Measurements from ENCODE around the gene CALHM2.

The CALHM2 gene

DNA sequence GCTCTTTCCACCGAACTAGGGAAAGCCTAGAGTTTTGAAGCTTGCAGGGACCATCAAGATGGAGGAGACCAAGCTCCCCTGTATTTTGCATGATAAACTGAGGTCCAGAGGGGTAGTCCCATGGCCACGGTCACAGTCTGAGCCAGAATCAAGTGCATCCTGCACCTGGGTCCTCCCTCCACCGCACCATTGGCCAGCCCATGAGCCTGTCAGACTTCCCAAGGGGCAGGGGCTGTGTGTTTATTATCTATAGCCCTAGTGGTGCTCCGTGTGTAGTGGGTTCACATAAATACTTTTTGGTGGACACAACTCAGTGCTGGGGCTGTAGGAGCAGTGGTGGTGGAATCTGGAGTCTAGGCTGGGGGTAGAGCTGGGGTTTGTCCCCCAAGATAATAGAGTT, 23.3 kb upstream of the CALHM2 start:
- no peak for DNase-seq

DNA sequence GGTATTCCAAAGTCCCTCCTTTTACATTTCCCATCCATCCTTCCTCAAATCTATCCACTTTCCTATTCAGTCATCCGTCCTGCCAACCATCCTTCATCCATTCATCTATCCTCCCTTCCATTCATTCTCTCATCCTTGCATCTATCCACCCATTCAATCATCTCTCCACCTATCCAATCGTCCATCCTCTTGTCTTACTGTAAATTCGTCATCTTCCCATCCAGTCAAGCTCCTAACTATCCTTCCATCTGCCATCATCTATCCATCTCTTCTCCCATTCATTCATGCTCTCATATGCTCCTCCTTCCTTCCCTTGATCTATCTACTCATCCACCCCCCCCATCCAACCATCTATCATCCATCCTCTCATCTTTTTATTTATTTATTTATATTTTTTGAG, 21.9 kb upstream of the CALHM2 start:
- DNase-seq, result no peak

GRCh38 chr10:103473261-103473671, 21.1 kb upstream of the CALHM2 start:
- no peak for DNase-seq

DNA sequence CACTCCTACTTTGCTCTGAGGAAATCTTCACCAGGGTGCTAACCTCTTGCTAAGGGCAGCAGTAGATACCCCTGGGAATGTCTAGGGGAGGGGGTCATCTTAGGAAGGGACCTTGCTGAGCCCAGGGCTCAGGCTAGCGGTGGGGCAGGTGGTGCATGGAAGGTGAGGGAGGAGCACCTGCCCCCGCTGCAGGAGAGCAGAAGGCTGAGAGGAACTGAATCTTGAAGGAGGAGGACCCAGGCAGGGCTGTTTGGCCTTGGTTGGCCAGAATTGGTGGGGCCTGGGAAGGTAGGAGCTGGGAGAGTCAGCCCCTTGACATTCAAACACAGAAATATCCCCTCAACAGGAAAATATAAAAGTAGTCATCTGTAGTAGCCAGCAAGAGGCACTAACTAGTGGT, 19.8 kb upstream of the CALHM2 start:
- no peak for DNase-seq

GRCh38 chr10:103470761-103471653, 18.8 kb upstream of the CALHM2 start:
- DNase-seq, result no peak

DNA sequence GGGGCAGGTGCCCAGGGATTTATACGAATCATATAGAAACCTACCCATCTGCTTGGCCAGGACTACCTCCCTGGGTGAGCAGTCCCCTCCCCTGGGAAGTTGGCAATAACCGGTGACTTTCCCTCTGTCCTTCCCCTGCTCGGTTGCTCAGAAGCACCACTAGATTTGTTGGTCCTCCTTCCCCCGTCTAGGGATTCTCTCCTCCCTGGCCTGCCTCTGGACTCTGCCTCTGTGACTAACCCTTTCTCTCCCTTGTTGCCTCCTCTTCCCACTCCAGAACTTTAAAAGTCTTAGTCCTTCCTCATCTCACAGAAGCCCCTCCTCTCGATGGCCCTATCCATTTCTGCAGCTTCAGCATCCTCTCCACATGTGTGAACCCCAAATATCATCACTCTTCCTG, 17.0 kb upstream of the CALHM2 start:
- no peak for DNase-seq

- DNase-seq, result no peak
Observed at GRCh38 chr10:103467406-103467805, 15.2 kb upstream of the CALHM2 start.

GRCh38 chr10:103466734-103467133, 14.6 kb upstream of the CALHM2 start:
- DNase-seq, result no peak

GRCh38 chr10:103465411-103466179, 13.4 kb upstream of the CALHM2 start:
- DNase-seq, result no peak

GRCh38 chr10:103463499-103463898, 11.3 kb upstream of the CALHM2 start:
- no peak for DNase-seq

GRCh38 chr10:103459615-103460014, 7.4 kb upstream of the CALHM2 start:
- no peak for DNase-seq

DNA sequence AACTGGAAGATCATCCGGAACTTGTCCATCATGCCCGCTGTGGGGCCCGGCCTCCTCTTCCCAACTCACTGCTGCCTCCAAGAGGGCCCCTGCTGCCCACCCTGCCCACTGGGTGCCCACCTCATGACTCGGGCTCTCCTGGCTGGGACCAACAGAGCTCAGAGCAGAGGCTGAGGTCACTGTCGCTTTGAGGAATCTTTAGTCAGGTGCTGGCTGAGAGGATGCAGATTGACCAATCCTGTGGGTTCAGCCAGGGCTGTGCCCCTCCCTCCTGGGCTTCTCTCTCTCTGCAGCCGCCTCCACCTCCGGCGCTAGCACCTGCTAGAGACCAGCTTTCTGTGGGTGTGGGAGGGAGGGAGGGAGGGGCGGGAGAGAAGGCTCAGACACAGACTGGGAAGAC, 6.5 kb upstream of the CALHM2 start, which contains the start of gene CALHM1:
TSS of gene CALHM1 (minus strand) at position 181 of the 400 bp plus-strand sequence. CDS start at position 32, 149 bp downstream.
- no peak for DNase-seq

DNA sequence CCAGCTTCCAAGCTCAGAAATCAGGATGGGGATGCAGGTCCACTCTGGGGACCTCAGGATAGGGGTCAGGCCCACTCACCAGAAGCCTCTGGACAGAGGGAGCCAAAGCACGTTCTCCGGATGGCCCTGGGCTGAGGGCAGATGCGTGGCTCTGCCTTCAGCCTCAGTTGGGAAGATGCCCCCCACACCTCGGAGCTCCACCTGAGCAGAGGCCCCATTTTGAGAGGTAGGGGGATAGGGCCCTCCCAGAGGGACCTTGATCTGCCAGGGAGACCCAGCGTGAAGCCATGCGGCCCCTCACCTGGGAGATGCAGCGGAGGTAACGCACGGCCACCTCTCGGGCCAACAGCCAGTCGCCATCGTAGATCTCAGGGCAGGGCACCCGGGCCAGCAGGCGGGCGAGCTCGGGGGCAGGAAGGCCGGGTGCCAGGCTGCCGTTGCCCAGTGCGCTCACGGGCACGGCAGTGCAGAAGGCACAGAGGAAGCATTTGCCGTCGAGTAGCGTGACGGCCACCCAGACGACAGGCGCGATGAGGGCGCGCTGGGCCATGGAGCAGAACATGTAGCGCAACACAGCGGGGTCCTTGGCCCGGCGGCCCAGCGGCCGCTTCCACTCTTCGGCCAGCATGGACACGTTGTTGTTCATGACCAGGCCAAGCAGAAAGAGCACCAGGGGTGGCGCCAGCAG, 5.9 kb upstream of the CALHM2 start:
- no peak for DNase-seq

DNA sequence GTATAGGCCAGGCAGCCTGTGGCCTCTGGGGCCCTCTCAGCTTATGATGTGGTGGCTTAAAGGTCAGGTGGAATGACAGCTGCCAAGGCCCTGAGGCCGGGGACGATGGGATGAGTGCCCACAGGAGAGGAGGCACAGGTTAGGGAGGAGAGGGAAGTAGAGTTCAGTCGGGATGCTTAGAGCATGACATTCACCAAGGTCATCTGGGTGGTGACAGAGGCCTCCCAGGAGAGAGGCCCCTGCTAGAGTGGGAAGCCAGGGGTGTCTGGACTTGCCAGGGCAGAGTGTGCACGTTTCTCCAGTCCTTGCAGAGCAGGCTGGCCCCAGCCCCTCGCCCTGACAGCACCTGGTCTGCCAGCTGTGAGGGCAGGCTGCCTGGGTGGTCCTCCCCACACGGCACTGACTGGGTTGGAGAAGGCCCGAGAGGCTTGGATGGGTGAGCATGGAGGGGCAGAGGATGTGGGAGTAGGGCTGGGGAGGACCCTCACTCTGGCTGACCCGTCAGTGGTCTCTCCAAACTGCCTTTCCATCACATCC, 5.1 kb upstream of the CALHM2 start:
- DNase-seq, result no peak

GRCh38 chr10:103456074-103456660, 4.0 kb upstream of the CALHM2 start:
- DNase-seq, result no peak

- no peak for DNase-seq
Observed at GRCh38 chr10:103455235-103455634, 3.1 kb upstream of the CALHM2 start.

GRCh38 chr10:103454026-103454425, 1.9 kb upstream of the CALHM2 start:
- DNase-seq, result no peak

DNA sequence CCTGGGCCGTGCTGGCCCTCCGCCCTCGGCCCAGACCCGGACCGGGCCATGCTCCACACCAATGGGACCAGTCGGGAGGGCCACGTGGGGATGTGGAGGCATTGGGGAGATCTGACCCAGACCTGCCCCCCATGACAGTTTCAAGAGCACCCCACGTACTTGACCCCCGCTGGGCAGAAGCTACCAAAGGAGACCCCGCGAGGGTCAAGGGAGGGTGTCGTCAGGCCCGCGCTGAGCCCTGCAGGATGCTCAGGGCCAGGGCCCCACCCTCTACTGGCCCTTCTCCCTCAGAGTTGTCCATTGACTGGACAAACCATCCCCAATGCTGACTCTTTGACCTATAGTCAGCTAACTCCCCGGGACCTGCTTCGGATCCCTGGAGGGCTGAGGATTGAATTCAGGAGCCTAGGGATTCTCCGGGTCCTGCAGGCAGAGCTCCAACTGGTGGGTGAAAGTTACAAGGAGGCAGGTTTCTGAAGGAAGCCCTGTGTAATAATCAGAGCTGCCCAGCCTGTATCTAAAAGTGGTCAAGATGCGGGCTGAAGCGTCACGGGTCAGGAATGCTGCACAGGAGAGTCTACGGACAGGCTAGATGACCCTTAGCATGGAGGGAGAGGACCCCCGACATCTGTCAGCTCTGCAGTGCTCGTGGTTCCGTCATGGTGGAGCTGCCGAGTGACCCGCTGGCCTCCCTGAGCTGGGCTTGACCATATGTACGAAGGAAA, 498 bp upstream of the CALHM2 start:
- peak; percentile 55 for DNase-seq

DNA sequence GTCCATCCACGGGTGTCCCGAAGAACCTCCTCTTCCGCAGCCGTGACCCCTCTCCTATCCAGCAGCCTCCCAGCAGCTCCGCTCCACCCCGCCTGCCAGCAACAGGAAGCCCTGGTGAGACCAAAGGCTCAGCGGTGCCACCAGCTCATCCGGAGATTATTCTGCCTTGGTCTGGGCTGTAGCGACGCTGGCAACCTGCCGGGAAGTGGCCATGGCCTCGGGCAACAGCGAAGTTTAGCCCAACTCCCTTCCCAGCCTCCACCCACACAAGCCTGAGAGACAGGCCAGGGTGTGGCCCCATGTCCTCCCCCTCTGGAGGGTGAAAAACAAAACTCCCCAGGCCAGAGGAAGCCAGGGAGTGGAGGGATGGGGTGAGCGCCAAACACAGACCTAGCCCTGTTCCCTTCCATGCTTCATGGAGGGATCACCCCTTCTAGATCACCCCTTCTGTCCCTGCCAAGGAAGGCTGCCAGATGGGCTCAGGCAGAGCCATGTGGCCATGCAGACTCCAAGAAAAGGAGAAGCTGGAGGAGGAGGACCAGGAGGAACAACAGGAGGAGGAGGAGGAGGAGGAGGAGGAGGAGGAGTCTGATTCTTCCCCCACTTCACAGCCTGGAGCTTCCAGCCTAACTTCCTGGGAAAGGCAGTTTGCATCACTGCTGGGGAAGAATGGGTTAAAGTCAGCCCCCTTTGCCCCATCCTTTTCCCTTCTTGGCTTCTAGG, 918 bp downstream of the CALHM2 start:
- peak; percentile 90 for DNase-seq

GRCh38 chr10:103450201-103450695, 1.9 kb downstream of the CALHM2 start:
- no peak for DNase-seq

Measured in EL (cell line).